DMS153 (cell line): ENCODE measurements around the gene TM4SF1.

Experiments
- DNase-seq: peaks from one replicate; lab custom pipeline; 2025; lab: John Stamatoyannopoulos, UW

Gene TM4SF1

DNA sequence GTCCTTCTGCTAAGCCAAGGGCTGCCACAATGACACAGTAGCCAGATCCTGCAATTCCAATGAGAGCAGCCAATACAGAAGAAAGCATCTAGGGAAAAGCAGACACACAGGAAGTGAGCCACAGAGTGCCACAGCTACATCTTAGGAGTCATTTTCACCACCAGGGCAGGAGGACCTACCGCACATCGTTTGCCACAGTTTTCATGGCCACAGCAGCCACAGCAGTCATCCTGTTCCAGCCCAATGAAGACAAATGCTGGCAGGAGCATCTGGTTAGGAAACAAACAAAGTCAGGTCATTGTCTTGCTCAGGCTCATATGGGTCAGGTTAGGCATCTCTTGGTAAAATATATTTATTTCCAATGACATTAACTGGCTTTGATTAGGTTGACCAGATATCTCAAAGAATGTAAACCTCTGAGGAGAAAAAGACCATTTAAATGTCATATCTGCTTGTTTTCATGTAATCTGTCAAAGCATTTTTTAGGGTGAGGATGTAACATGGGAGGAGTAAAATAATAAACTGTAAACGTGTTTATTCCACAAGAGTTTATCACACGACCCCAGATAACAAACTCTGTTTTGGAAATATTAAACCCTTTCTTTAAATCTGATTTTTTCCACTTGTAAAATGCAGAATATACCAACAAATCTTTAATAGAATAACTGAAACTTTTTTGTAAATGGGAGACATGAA is 1.8 kb downstream of the TM4SF1 start:
- DNase-seq = no peak

DNA sequence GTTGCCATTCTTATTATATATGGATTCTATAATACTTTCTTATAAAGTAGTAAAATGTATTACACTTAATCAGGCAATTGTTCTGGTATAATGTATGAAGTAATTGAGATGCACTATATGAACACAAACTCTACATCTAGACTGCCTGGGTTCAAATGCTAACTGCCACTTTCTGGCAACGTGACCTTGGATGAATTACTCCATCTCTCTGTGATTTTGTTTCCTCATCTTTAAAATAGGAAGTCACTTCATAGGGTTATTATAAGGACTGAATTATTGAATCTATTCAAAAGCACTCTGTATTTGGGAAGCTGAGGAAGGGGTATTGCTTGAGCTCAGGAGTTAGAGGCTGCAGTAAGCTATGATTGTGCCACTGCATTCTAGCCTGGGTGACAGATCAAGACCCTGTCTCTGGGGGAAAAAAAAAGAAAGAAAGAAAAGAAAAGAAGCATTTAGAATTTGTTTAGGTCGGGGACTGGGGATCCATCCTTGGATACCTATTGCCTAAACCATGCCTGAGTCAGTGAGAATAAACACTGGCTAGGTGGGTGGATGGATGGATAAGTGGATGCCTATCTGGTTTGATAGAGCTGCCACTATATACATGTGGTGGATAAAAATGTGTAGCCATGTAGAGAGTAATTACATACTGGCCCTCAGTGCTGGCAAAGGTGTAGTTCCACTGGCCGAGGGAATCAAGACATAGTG is 2.5 kb downstream of the TM4SF1 start:
- DNase-seq = no peak

DNA sequence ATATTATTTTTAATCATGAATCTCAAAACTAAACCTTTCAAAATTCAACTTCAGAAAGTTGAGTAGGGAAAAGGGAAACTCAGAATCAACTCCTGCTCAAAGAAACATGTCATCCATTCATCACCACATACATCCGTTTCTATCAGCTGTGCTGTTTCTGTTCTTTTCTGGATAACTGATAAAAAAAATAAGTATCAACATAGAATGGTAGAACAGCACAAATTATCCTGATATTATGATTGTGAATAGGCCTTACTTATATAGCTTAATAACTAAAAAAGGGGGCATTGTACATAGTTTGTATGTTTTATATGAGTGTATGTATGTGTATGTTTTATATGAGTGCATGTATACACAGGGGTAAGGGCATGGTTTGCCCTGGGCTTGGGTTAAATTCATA is 3.1 kb downstream of the TM4SF1 start:
- no peak for DNase-seq

DNA sequence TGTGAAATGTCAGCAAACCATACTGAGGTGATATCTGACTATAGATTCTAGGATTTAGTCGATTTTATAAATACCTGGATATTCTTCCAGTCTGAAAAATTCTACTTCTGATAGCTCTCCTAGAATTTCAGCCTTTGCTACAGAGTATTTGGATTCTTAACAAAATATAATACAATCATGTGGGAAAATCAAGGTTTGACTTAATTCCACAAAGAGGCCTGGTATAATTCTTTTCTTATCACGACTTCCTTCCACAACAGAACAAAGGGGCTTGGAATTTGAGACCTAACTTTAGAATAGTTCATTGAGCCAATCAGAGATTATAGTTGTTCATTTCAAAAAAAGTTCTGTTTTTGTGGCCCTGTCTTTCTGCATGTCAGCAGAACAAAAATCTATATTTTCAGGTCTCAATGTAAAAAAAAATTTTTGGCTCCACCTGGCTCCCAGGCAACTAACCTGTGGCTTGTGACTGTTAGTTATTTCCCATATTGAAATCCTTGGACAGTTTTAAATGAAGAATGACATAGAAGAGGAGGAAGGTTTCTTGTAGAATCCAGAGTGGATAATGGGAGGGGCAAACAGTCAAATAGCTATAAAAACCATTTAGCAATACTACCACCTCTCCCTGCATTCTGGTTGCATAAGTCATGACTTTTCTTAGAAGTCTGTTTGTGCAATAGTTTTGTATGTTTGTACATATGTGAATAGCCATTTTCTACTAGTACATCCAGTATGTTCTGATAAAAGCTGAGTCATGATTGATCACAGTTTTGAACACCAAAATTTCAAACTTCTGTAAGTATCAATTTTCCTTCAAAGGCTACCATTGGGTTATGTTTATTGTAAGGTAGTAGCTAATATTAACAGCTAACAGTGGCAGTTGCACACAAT is 4.0 kb downstream of the TM4SF1 start:
- DNase-seq = no peak

DNA sequence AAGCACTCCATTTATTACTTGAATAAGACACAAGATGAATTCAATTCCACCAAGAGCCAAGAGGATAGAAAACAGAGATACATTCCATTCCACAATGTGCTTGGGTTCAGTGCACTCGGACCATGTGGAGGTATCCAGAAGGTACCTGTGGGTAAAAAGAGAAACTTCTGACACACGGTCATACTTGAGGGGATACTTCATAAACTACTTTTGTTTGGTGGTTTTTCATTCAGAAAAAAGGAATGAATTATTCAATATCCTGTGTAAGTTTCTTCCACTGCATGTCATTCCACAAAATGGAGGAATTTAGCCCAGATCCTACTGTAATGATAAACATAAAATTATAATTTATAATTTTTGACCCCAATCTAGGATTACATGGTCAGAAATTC is 5.7 kb downstream of the TM4SF1 start:
- DNase-seq = no peak

DNA sequence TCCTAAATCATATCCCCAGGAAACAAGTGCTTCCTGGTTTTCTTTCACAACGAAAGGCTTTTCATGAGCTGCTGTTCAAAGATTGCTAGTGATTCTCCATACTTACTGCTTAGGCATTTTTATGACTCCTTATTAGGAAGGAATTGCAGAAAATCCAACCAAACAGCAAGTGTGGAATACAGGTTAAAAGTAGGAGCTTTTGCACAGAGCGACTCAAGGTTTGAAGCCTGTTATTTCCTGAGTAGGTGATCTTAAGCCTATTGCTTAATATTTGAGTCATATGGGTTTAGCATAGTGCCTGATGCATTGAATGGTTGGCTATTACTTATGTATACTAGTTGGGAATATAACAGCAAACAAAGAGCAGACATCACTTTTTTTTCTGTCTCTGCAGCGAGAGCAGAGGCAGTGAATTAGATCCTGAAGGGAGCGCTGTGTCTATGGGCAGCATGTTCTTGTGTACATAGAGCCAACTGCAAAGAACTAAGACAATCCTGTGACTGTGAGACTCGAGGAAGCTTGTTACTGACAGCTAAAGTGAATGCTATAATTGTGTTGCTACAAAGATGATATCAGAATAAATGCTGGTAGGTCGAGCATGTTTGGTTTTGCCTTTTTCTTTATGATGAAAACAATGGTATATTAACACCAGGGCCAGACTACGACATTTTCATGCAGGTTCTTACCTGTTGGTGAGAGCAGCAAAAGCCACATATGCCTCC is 6.3 kb downstream of the TM4SF1 start:
- DNase-seq = peak; percentile 49

DNA sequence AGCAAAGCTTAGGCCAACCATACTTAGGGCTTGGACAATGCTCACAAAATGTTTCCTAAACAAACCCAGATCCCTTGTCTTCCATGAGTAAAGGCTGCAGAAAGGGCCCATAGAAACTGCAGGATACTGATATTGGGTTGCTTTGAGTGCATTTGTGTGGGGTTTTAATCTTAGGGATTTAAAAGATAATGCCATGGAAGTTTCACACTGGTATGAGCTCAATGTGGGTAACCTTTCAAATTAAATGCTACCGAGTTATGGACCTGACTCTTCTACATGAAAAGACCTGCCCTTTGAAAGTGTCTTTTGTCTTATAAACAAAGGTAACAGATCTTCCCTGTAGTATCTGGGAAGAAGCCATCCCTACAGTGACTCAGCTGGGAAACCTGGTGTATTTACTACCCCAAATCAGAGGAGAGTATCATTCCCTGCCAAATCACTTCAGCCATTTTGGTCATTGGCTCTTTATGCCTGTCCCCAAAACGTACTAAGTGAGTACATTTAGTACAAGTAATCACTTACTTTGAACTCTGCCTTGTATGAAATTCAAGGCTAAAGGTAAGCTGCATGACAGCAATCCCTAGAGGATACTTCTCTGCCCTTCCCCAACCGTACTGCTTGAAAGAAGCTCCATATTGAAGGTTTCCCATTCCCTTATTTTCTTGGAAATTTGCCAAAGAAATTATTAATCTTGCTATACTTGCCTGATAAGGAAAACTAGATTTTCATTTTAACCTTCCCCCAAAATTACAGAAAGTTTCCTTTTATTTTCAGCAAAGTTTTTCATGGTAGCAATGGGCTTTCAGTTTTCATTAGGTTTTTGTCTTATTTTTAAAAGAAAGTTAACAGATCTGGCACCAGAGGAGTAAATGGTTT is 7.2 kb downstream of the TM4SF1 start:
- no peak for DNase-seq

DNA sequence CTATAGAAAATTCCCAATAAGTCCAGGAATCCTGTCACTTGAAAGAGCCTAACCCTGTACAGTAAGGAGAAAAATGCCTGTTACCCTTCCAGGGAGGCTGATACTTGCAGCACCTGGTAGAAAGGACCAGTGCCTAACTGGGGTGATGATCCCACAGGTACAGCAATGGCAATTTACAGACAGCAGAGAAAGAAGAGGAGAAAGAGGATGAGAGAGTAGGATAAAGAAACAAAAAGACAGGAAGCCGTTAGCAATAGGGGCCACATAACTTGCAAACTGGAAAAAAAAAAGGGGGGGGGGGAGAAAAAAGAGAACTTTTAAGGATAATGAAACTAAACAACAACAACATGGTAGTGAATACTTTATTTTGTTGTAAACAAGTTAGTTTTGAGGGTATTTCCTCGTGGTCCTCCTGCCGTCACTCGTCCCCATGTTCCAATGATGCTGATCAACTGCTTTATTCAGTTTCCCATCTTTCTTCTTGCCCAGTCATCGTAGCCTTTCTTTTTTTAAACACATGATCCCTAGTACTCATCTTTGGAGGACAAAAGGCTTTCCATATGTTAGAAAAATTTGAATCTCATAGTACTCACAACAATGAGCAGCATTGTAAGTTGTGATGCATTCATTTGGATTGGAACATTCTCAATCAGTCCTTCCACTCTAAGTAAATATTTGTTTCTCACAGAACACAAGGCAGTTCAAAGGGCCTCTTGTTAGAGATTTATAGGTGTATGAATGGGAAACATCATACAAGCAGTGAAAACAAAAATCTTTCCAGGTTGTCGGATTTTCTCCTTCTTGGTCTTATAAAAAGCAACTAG is 8.6 kb downstream of the TM4SF1 start:
- peak; percentile 87 for DNase-seq

DNA sequence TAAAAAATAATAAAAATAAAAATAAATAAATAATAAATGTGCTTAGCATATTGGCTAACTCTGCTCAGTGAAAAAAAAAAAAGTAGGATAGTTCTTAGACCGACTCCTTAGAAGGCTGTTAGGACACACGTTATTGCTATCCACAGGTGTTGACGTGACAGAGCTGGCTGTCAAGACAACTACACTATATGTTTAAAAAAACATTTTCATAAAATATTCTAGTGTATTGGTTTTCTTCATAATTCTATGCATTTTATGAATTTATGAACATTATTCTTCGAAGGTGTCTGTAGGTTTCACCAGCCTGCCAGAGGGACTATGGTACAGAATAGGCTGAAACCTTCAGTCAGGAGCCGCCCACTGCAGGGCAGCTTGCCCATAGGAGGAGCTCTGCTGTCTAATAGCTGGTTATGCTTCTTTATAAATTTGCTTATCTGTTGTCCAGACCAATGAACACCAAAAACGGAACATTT is 9.2 kb downstream of the TM4SF1 start:
- DNase-seq = no peak

DNA sequence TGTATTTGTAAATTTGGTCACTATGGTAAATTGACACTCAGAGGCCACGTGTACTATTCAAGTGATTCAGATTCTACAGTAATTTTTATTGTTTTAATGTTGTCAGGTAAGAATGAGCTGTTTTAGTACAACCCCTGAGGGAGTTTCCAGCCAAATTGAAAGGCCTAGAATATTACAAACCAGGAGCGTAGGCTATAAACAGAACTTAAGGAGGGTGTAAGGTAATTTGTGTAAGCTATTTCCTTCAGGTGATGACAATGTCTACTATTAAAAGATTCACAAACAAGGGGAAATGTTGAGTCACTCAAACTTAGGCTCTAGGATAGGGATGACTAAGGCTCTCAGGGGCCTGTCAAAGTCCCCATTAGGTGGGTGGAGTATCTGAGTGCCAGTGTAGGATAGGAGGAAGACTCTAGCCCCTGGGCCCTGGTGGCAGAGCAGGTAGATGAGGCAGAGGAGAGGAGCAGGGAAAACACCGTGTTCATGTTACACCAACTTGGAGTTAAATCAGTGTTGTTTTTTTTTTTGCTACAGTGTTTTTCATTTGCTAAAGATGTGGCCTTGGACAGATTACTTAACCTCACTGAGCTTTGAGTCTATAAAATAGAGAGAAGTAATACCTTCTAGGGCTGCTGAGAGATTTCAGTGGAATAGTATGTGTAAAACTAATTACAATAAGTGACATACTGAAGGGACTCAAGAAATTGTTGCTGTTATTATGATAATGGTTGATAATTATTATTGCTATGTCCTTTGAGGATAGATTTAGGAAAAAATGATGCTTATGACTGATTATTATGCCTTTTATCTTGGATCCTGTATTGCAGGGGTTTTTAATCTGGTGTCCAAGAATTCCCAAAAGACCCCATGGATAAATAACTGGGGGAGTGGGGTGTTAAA is 10.3 kb downstream of the TM4SF1 start:
- peak; percentile 59 for DNase-seq

DNA sequence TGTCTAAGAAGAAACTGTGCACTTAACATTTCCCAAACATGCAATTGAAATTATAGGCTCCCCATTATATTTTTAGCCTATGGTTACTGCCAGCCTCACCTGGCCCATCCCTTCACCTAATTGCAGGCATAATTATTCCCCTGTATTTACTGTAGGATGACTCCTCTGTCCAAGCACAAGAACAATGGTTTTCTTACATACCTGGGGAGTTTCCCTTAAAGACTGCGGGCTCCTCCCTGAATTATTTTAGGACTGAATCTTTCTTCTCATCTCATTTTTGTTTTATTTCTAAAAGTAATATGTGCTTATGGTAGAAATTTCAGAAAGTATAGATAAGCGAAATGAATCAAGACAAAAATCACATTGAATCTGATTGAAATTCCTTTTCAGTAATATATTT is 11.4 kb downstream of the TM4SF1 start:
- DNase-seq = no peak

DNA sequence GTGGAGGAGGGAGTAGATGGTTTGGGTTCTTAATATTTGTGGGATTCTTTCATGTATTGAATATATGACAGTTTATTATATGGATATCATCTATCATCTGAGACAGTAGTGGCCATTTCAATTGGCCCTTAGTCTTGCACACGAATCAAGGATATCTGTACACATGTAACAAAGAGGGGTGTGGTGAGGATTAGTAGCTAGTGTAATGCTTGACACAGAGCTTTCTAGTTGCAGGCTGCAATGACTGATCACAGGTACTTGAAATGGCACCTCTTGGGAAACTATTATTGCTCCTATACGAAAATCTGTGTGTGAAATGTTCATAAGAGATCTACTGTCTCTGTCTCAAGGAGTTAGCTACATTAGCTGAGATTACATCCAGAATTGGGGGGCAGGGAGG is 12.8 kb downstream of the TM4SF1 start:
- no peak for DNase-seq

DNA sequence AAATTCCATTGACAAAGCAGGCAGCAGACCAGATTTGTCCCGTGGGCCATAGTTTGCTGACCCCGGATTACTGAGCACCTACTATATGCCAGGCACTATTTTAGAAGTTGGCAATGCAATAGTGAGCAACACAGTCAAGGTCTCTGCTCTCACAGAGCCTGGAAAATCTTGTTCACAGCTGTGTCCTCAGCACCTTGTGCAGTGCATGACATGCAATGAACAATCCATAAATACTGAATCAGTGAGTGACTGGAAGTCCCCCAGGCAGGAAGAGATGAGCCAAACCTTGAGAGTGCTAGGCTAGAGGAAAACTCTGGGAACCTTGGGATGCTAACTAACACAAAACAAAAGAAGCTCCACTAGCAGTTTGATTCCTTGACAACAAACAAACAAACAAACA is 14.4 kb downstream of the TM4SF1 start:
- DNase-seq = no peak

DNA sequence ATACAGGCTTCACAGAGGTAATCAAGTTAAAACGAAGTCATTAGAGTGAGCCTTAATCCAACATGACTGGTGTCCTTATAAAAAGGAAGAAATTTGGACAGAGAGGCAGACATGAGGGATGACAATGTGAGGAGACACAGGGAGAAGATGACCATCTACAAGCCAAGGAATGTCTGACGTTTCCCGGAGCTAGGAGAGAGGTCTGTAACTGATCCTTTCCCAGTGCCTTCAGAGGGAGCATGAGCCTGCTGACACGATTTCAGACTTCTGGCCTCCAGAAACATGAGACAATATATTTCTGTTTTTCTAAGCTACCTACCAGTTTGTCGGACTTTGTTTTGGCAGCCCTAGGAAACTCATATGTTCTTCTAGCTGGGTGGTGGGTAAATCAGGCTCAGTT is 15.1 kb downstream of the TM4SF1 start:
- no peak for DNase-seq

DNA sequence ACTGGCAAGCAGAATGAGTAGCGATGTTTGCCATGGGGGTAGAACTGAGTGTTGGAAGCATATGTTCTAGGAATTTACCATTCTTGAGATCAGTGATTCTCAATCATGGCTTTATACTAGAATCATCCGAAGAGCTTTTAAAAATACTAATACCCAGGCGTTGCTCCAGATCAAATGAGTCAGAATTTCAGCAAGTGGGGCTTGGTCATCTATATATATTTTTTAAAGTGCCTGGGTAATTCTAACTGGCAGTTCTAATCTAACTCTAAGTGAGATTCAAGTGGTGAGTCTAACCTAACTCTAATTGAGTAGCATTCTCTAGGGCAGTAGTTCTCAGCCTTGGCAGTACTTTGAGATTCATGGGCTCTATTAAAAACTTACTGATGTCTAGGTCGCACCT is 20.8 kb downstream of the TM4SF1 start:
- DNase-seq = no peak

DNA sequence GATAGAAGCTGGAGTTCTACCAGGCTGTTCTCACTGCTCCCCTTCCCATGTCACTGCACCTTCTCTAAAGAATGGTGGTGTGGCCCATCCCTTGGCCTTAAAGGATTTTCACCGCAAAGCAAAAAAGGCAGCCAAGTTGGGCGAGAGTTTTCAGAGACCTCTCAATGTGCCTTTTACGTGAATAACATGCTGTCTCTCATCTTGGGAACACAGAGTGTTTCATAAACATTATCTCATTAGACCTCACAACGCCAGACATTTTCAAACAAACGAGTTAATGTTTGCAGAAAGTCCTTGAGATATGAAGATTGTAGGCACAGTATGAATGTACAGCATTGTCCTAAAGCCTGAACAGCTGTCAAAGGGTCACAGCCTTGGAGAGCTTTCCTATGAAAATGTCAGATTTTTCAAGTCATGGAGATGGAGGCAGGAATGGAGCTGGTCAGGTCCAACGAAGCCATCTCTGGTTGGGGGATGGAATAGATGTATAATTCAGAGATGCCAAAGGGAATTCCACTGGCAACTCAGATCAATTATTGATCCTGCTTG is 21.3 kb downstream of the TM4SF1 start:
- no peak for DNase-seq

DNA sequence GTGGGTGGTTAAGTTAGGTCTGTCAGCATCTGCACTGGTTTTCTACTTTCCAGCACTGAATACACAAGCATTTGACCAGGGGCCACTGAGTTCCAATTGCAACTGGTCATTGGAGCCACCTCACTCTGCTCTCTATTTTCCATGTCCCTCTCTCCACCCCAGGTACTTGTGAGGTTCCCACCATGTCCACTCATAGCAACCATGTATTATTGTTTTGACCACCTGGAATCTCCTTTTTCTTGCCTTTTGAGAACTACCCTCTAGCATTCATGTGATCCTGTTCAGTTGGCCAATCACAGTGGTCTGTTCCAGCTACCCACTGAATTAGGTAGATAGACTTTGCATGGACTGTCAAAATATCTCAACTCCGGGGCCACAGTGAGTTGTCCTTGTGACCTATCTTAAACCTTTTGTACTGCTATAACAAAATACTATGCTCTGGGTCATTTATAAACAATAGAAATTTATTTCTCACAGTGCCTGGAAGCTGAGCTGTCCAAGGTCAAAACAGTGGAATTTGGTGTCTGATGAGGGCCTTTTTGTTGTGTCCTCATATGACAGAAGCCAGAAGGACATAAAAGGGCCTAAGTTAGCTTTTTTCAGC is 23.8 kb downstream of the TM4SF1 start:
- DNase-seq = no peak

DNA sequence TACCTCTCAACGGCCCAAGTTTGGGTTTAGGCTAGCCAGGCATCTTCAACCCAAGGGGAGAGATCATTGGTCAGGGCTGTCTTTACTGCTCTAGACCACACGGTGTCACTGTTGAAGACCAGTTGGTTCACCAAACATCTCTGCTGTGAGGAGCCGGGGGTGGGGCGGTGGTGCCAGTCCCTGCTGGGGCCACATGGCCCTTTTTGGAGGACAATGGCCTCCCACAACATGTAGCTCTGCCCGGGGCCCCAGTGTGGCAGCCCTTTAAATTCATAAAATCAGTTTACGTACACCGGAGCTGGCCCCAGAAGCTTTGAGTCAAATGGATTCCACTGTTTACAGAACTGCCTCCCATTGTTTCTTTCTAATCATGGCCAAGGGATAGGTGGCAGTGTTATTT is 24.9 kb downstream of the TM4SF1 start:
- peak; percentile 54 for DNase-seq
